Heart left ventricle (tissue), 16 donors: ENCODE results near the gene SKI. TPM values are rescaled to one million over a fixed set of nuclear protein-coding genes. Genes with fewer than 3 reads are reported as not detected.

ENCODE experiments used
- ATAC-seq, 4 donors: fragments of 200-7000 bp; cut with Tn5 transposase; one replicate each; pipeline ENCODE4 v1.9.1; 2020 to 2022; ENCODE audit warnings: moderate library complexity in 4 of 4, mild to moderate bottlenecking in 3 of 4, moderate number of reproducible peaks in 1 of 4
- DNase-seq, 5 donors: peaks; one replicate each; pipeline ENCODE4 v3.0.0-alpha.2; 2020
- H3K27ac ChIP-seq, 12 donors: fragments of 200-600 bp; sonication (generic) in 4 of 12; one replicate each; pipeline versions ENCODE4 v1.5.0 to v1.8.0; 2016 to 2022; ENCODE audit warnings: mild to moderate bottlenecking in 2 of 12
- H3K27me3 ChIP-seq, 9 donors: fragments of 200-600 bp; sonication (generic) in 2 of 9; one replicate each; pipeline versions ENCODE4 v1.5.1 to v1.8.0; 2016 to 2022; ENCODE audit warnings: mild to moderate bottlenecking in 3 of 9
- H3K36me3 ChIP-seq, 9 donors: fragments of 200-600 bp; sonication (generic) in 2 of 9; one replicate each; pipeline versions ENCODE4 v1.5.0 to v1.8.0; 2018 to 2022; ENCODE audit warnings: mild to moderate bottlenecking in 2 of 9
- H3K4me1 ChIP-seq, 12 donors: fragments of 200-600 bp; sonication (generic) in 4 of 12; one replicate each; pipeline versions ENCODE4 v1.5.0 to v1.8.0; 2016 to 2022; ENCODE audit warnings: mild to moderate bottlenecking in 3 of 12
- H3K4me3 ChIP-seq, 12 donors: fragments of 200-600 bp; sonication (generic) in 4 of 12; one replicate each; pipeline versions ENCODE4 v1.5.0 to v1.8.0; 2017 to 2022; ENCODE audit warnings: mild to moderate bottlenecking in 9 of 12, moderate library complexity in 4 of 12
- H3K9me3 ChIP-seq, 12 donors: fragments of 200-600 bp; sonication (generic) in 4 of 12; one replicate each; pipeline versions ENCODE4 v1.5.0 to v1.8.0; 2016 to 2022; ENCODE audit warnings: mild to moderate bottlenecking in 1 of 12
- POLR2A ChIP-seq, 2 donors: fragments of 450-650 bp; IDR thresholded peaks; one replicate each; pipeline ENCODE4 v1.6.1; 2017; ENCODE audit warnings: antibody characterized with exemption in 2 of 2, mild to moderate bottlenecking in 2 of 2, moderate library complexity in 2 of 2
- WGBS, 4 donors: extraction: QIAGEN DNeasy Blood & Tissue Kit in 2 of 4; methylation state at CpG; one replicate each; pipeline versions ENCODE4 v1.1.5 to v1.1.7; 2013 to 2018; 5-methylcytosine and 5-hydroxymethylcytosine counted together
- intact Hi-C, 10 donors: fragments of 100-400 bp; cut with DNase I; formaldehyde crosslinking; loops; one replicate each; pipeline versions ENCODE4 v1.11.1 to v1.14.2; 2022
- polyA plus RNA-seq, 2 donors: library from polyadenylated mRNA; stranded (reverse); fragments of 200-250 nt; gene quantifications; one replicate each; pipeline ENCODE4 v1.2.3, GENCODE V29; 2013
- total RNA-seq, 9 donors: library from RNA; depleted of rRNA in 2 of 9; stranded (reverse); fragments of >200 nt in 2 of 9; fragmentation: NEBNext Ultra II Directional in 3 of 9; extraction: Animal tissue kit (Norgen Biotek cat#: 25700) in 3 of 9; gene quantifications; one replicate each; pipeline versions ENCODE4 v1.1.0 to v1.2.4, GENCODE V29; 2016 to 2023
- TF ChIP-seq, protein P1 (sequence below), 12 donors: fragments of 200-600 bp; sonication (generic) in 4 of 12; IDR thresholded peaks; one replicate each; pipeline versions ENCODE4 v1.5.0 to v1.8.0; 2018 to 2022; ENCODE audit warnings: antibody characterized with exemption in 12 of 12, mild to moderate bottlenecking in 5 of 12
- donor health status: ischemic (EF 13 %, LVEDD 7.1; RV severe dilation, severe dysfunction).
- donor health status: healthy with polysubstance abuse.
- donor health status: DM: no; HTN: yes; CAD: no.
- donor health status: DM: no; HTN: no; CAD: no.
- donor health status: ischemic (EF 25% LVEDD 6.9; RV normal size, moderate dysfunction).
- donor health status: ischemic (EF 25% LVEDD 5.7; RV mildly dilated, moderate dysfunction).
- donor health status: healthy.
- donor health status: DM: yes; HTN: yes; CAD: no.
- donor health status: ischemic (EF 35%, LVEDD 5.7; RV mildly dilated, moderate dysfunction).
- donor health status: nonischemic (EF 11% LVEDD 7.7; RV severe dilation, severe dysfunction).
- donor health status: DM: yes; HTN: yes; CAD: no.
- donor health status: PGD.
- donor health status: ischemic (EF 29% LVEDD 5.4; RV normal size, mild dysfunction).
- donor health status: nonischemic (EF 23%, LVEDD 6.1; RV moderate dilation, normal function).

Gene SKI
- total and polyA plus RNA-seq, 11 donors, result 16.9 to 52.7 (median 38.9) TPM

DNA sequence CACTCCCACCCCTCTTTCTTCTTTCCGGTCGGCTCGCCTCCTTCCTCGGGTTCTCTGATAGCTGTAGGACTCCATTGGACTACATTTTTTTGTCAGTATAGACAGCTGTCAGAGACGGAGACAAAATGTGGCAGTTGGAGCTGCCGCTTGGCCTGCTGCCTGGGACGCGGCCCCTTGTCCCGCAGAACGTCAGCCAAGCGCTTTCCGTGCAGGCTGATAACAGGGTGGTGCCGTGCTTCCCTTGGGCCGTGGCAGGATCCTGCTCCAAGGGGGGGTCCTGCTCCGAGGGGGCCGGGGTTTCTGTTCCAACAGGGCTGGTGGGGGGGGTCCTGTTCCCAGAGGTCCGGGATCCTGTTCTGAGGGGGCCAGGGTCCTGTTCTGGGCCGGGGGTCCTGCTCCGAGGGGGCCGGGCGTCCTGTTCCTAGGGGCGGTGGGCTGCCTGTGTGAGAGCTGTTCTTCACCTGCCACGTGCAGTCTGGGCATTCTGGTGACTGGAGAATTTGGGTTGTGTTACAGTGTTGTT is 4.9 kb downstream of the SKI start:
- 28 to 49% (median 38%) methylated on average over 11 to 23 of the region's 23 CpGs for WGBS, 4 donors
- Histone ChIP-seq H3K9me3 (no peaks in the 10 kb centered on the region), H3K27me3 (no peaks in the 10 kb centered on the region), H3K4me1 (peaks cover 20 to 91% (median 77%) of the 10 kb centered on the region in 12 donors), H3K36me3 (no peaks in the 10 kb centered on the region), H3K4me3 (peak overlapping the region in 10 of 12 donors; percentile 68 to 92 (median 76)), H3K27ac (peak overlapping the region; percentile 58 to 89 (median 84))
- DNase-seq (peak in 2 of 5 donors; percentile 25 to 35), ATAC-seq (no peak)
- intact Hi-C loops, result loop anchor here in 8 of 10 donors (5.0 to 10.0 kb wide), 7 partner anchors 36 to 82 kb away; no protein-coding TSS in a partner anchor
- TF ChIP-seq POLR2A (IDR thresholded peaks at IDR 0.05), result no peak
- TF ChIP-seq, protein P1, sequence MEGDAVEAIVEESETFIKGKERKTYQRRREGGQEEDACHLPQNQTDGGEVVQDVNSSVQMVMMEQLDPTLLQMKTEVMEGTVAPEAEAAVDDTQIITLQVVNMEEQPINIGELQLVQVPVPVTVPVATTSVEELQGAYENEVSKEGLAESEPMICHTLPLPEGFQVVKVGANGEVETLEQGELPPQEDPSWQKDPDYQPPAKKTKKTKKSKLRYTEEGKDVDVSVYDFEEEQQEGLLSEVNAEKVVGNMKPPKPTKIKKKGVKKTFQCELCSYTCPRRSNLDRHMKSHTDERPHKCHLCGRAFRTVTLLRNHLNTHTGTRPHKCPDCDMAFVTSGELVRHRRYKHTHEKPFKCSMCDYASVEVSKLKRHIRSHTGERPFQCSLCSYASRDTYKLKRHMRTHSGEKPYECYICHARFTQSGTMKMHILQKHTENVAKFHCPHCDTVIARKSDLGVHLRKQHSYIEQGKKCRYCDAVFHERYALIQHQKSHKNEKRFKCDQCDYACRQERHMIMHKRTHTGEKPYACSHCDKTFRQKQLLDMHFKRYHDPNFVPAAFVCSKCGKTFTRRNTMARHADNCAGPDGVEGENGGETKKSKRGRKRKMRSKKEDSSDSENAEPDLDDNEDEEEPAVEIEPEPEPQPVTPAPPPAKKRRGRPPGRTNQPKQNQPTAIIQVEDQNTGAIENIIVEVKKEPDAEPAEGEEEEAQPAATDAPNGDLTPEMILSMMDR (IDR thresholded peaks at IDR 0.05), result no peak

DNA sequence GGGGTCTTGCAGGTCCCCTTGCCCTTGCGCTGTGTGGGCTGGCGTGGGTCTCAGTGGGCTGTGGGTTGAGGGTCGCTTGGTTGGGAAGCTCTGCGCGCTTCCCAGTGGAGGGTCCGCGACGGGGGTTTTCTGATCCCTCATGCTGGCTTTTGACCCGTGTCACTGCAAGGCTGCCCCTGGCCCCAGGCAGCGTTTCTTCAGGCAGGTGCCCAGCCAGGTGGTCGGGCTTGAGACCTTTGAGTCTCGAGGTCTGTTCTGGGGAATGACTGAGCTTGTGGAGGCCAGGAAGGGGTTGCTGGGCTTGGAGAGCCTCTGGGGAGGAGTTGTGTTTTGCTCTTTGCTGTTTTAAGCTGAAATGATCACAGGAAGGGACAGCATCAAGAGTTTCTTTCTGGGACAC is 5.3 kb downstream of the SKI start:
- ATAC-seq (no peak), DNase-seq (peak in 1 of 5 donors; percentile 6)
- H3K36me3 ChIP-seq, result no peaks in the 10 kb centered on the region
- WGBS, 4 donors, result 56 to 85% (median 70%) methylated on average over 2 to 12 of the region's 12 CpGs
- H3K27me3 ChIP-seq, result no peaks in the 10 kb centered on the region
- H3K27ac ChIP-seq, result peak overlapping the region; percentile 51 to 89 (median 70)
- intact Hi-C loops, result loop anchor here in 8 of 10 donors (5.0 to 10.0 kb wide), 7 partner anchors 36 to 81 kb away; no protein-coding TSS in a partner anchor
- no peaks in the 10 kb centered on the region for H3K9me3 ChIP-seq
- H3K4me1 ChIP-seq, result peaks cover 24 to 96% (median 82%) of the 10 kb centered on the region in 12 donors
- no peak for TF ChIP-seq POLR2A (IDR thresholded peaks at IDR 0.05)
- TF ChIP-seq, protein P1 (IDR thresholded peaks at IDR 0.05), result no peak
- H3K4me3 ChIP-seq, result peak overlapping the region in 10 of 12 donors; percentile 29 to 89 (median 72)

GRCh38 chr1:2233997-2234761 is 6.1 kb downstream of the SKI start:
- H3K4me3 ChIP-seq, result peak overlapping the region in 10 of 12 donors; percentile 29 to 89 (median 72)
- peak; percentile 23 to 84 (median 58) for ATAC-seq
- H3K4me1 ChIP-seq, result peaks cover 24 to 100% (median 89%) of the 10 kb centered on the region in 12 donors
- WGBS, 4 donors, result 28 to 45% (median 40%) methylated on average over 15 to 27 of the region's 27 CpGs
- TF ChIP-seq, protein P1 (IDR thresholded peaks at IDR 0.05), result no peak
- TF ChIP-seq POLR2A (IDR thresholded peaks at IDR 0.05), result peak in 1 of 2 donors; percentile 21
- H3K9me3 ChIP-seq, result no peaks in the 10 kb centered on the region
- H3K36me3 ChIP-seq, result no peaks in the 10 kb centered on the region
- no peaks in the 10 kb centered on the region for H3K27me3 ChIP-seq
- peak overlapping the region; percentile 51 to 89 (median 70) for H3K27ac ChIP-seq
- intact Hi-C loops, result loop anchor here in 8 of 10 donors (5.0 to 10.0 kb wide), 7 partner anchors 37 to 81 kb away; no protein-coding TSS in a partner anchor
- peak; percentile 71 to 95 (median 94) for DNase-seq

DNA sequence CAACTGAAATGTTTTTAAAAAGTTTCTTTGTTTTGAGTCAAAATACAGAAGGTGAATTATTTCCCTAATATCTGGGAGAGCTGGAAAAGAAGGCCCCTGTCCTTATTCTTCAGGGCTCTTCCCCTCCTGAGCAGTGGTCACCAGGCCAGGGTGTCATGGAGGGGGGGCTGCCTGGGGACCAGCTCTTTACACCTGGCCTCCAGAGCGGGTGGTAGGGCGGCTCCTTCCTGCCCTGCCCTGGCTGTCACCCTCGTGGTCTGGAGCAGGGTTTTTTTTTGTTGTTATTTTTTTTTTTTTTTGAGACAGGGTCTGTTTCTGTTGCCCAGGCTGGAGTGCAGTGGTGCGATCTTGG is 6.6 kb downstream of the SKI start:
- H3K36me3 ChIP-seq, result no peaks in the 10 kb centered on the region
- no peak for TF ChIP-seq POLR2A (IDR thresholded peaks at IDR 0.05)
- TF ChIP-seq, protein P1 (IDR thresholded peaks at IDR 0.05), result no peak
- peaks cover 24 to 100% (median 94%) of the 10 kb centered on the region in 12 donors for H3K4me1 ChIP-seq
- no peaks in the 10 kb centered on the region for H3K27me3 ChIP-seq
- intact Hi-C loops, result loop anchor here (5.0 to 10.0 kb wide), 7 partner anchors 37 to 80 kb away; no protein-coding TSS in a partner anchor
- DNase-seq (peak in 2 of 5 donors; percentile 16 to 44), ATAC-seq (peak in 2 of 4 donors; percentile 0 to 6)
- peak overlapping the region in 10 of 12 donors; percentile 3 to 89 (median 72) for H3K4me3 ChIP-seq
- 51 to 56% (median 52%) methylated on average over 4 of the region's 4 CpGs for WGBS, 4 donors
- peak overlapping the region; percentile 51 to 89 (median 70) for H3K27ac ChIP-seq
- H3K9me3 ChIP-seq, result no peaks in the 10 kb centered on the region
